COR-L47 (cell line): ENCODE measurements around the gene CD99L2.

ENCODE experiments used
- DNase-seq: peaks from one replicate; lab custom pipeline; 2025; lab: John Stamatoyannopoulos, UW

CD99L2 gene

GRCh38 chrX:150762258-150763165, 136.0 kb downstream of the CD99L2 start:
- no peak for DNase-seq

- DNase-seq, result no peak
Measured at GRCh38 chrX:150761819-150762216, 136.7 kb downstream of the CD99L2 start.

GRCh38 chrX:150761176-150761818, 137.2 kb downstream of the CD99L2 start:
- DNase-seq, result no peak

- DNase-seq, result no peak
Measured at GRCh38 chrX:150759568-150760416, 138.7 kb downstream of the CD99L2 start.

GRCh38 chrX:150757371-150757770, 141.1 kb downstream of the CD99L2 start:
- DNase-seq, result no peak

GRCh38 chrX:150753968-150754367, 144.5 kb downstream of the CD99L2 start:
- DNase-seq, result no peak

GRCh38 chrX:150753357-150753756, 145.1 kb downstream of the CD99L2 start:
- no peak for DNase-seq

- no peak for DNase-seq
Measured at GRCh38 chrX:150752124-150752523, 146.3 kb downstream of the CD99L2 start.

- DNase-seq, result no peak
Measured at GRCh38 chrX:150736475-150736874, 162.0 kb downstream of the CD99L2 start.

GRCh38 chrX:150731795-150732194, 166.7 kb downstream of the CD99L2 start:
- DNase-seq, result no peak

GRCh38 chrX:150730719-150731118, 167.7 kb downstream of the CD99L2 start:
- no peak for DNase-seq

- no peak for DNase-seq
Measured at GRCh38 chrX:150729956-150730355, 168.5 kb downstream of the CD99L2 start.

- DNase-seq, result no peak
Measured at GRCh38 chrX:150719621-150720020, 178.8 kb downstream of the CD99L2 start.
